Loucy (cell line): ENCODE results near the gene HDC.

Experiments
- EZH2phosphoT487 ChIP-seq: fragments of 200-600 bp; IDR thresholded peaks from 2 replicates; pipeline ENCODE4 v1.6.1; 2018; ENCODE audit warnings: antibody characterized with exemption, mild to moderate bottlenecking, moderate library complexity, borderline replicate concordance
- TF ChIP-seq, protein P1 (sequence below): fragments of 200-600 bp; sonication (generic); conservative IDR thresholded peaks from 2 replicates; pipeline ENCODE4 v1.5.1; 2014; ENCODE audit warnings: mild to moderate bottlenecking, antibody characterized with exemption, low read length

- TF ChIP-seq, protein P1, sequence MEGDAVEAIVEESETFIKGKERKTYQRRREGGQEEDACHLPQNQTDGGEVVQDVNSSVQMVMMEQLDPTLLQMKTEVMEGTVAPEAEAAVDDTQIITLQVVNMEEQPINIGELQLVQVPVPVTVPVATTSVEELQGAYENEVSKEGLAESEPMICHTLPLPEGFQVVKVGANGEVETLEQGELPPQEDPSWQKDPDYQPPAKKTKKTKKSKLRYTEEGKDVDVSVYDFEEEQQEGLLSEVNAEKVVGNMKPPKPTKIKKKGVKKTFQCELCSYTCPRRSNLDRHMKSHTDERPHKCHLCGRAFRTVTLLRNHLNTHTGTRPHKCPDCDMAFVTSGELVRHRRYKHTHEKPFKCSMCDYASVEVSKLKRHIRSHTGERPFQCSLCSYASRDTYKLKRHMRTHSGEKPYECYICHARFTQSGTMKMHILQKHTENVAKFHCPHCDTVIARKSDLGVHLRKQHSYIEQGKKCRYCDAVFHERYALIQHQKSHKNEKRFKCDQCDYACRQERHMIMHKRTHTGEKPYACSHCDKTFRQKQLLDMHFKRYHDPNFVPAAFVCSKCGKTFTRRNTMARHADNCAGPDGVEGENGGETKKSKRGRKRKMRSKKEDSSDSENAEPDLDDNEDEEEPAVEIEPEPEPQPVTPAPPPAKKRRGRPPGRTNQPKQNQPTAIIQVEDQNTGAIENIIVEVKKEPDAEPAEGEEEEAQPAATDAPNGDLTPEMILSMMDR: no peak
- TF ChIP-seq EZH2phosphoT487: no peak; the same call in 1 of the 2 replicates
These were observed 3.0 kb downstream of the HDC start for GRCh38 chr15:50262533-50262932.
